Measurements from ENCODE around the gene NCAPG2. TPM values are rescaled to one million over a fixed set of nuclear protein-coding genes. Genes with fewer than 3 reads are reported as not detected.

Gene NCAPG2
- total RNA-seq, 1 donor from 2014 or later, result 8.2 TPM

DNA sequence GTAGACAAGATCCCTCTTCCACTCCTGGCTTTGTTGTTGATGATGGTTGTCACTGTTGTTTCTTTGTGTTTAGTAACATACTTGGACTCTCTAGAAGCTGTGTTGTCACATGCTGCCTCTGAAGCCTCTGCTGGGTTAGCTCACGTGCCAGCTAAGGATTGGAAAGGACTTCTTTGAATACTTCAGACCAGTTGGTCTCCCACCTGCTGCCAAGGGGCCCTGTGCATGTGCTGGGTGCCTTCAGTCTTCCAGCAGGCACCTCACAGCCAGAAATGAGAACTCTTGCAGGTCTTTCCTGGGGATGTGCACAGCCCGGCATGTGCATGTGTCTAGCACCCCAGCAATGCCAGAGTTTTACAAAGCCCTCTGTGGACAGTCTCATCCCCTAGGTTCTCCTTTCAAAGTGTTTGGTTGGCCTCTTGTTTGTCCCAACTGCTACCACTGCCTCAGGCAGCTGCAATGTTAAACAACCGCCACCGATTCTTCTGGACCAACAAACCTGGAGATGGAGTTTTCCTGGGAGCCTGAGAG, 21.7 kb upstream of the NCAPG2 start:
- H3K27ac Mint-ChIP-seq, result no peak overlapping the region
- intact Hi-C loops (cut with micrococcal nuclease), result no loop called here
- ATAC-seq (ENCODE audit: low read depth) (no peak), DNase-seq (no peak)
- H3K27me3 Mint-ChIP-seq, result no peaks in the 10 kb centered on the region
- H3K4me1 Mint-ChIP-seq, result no peaks in the 10 kb centered on the region
- H3K36me3 Mint-ChIP-seq (ENCODE audit: low read depth), result peaks cover 8% of the 10 kb centered on the region
- ChIA-PET CTCF (no interaction called here), POLR2A (no interaction called here)
- H3K4me3 Mint-ChIP-seq, result no peak overlapping the region
- no peaks in the 10 kb centered on the region for H3K9me3 Mint-ChIP-seq
- TF ChIP-seq, protein P1, sequence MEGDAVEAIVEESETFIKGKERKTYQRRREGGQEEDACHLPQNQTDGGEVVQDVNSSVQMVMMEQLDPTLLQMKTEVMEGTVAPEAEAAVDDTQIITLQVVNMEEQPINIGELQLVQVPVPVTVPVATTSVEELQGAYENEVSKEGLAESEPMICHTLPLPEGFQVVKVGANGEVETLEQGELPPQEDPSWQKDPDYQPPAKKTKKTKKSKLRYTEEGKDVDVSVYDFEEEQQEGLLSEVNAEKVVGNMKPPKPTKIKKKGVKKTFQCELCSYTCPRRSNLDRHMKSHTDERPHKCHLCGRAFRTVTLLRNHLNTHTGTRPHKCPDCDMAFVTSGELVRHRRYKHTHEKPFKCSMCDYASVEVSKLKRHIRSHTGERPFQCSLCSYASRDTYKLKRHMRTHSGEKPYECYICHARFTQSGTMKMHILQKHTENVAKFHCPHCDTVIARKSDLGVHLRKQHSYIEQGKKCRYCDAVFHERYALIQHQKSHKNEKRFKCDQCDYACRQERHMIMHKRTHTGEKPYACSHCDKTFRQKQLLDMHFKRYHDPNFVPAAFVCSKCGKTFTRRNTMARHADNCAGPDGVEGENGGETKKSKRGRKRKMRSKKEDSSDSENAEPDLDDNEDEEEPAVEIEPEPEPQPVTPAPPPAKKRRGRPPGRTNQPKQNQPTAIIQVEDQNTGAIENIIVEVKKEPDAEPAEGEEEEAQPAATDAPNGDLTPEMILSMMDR (IDR thresholded peaks at IDR 0.05), result no peak

DNA sequence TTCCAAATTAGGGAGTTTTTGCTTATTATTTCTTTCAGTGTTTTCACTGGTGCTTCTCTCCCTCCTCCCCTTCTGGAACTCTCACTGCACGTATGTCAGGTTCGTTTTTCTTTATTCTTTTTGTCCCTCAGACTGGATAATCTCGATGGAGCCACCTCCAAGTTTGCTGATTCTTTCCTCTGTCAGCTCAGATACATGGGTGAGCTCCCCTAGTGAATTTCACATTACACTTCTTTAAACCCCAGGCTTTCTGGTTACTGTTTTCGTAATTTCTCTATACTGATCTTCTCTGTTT, 20.8 kb upstream of the NCAPG2 start:
- no peaks in the 10 kb centered on the region for H3K4me1 Mint-ChIP-seq
- TF ChIP-seq, protein P1 (IDR thresholded peaks at IDR 0.05), result no peak
- ATAC-seq (ENCODE audit: low read depth) (no peak), DNase-seq (no peak)
- no peaks in the 10 kb centered on the region for H3K9me3 Mint-ChIP-seq
- intact Hi-C loops (cut with micrococcal nuclease), result no loop called here
- no peak overlapping the region for H3K4me3 Mint-ChIP-seq
- H3K27me3 Mint-ChIP-seq, result no peaks in the 10 kb centered on the region
- peaks cover 3% of the 10 kb centered on the region for H3K36me3 Mint-ChIP-seq (ENCODE audit: low read depth)
- ChIA-PET POLR2A (no interaction called here), CTCF (no interaction called here)
- no peak overlapping the region for H3K27ac Mint-ChIP-seq

DNA sequence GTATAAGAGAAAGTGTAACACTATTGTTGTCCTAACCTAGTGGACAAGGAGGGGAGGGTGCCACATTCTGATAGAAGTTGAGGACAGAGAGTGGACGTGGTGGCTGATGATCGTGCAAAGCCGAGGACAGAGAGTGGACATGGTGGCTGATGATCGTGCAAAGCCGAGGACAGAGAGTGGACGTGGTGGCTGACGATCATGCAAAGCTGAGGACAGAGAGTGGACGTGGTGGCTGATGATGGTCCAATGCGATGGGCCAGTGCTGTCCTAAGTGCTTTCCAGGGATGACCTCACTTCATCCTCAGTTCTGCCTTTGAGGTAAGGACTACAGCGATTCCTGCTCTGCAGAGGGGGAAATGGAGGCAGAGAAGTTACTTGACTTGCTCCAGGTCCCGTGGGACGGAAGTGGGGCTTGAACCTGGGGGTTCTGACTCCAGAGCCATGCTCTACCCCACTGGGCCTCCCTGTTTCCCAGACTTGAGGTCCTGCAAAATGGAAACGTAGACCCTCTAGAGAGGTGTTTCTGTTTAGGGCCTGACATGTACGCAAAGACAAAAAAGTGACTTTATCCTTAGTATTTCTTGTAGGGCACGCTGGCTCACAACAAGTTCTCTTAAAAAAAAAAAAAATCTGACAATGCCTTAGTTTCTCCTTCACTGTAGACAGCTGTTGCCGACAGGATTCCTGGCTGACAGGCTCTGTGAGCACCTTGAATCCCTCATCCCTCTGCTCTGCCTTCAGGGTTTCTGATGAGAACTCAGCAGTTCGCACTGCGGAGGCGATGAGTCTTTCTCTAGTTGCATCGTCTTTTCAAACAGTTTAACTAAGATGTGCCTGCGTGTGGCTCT, 20.3 kb upstream of the NCAPG2 start:
- intact Hi-C loops (cut with micrococcal nuclease), result no loop called here
- Mint-ChIP-seq H3K27ac (no peak overlapping the region), H3K4me1 (no peaks in the 10 kb centered on the region), H3K9me3 (no peaks in the 10 kb centered on the region), H3K36me3 (ENCODE audit: low read depth) (no peaks in the 10 kb centered on the region), H3K27me3 (no peaks in the 10 kb centered on the region), H3K4me3 (no peak overlapping the region)
- TF ChIP-seq, protein P1 (IDR thresholded peaks at IDR 0.05), result no peak
- ATAC-seq (ENCODE audit: low read depth), result no peak
- CTCF ChIA-PET, result no interaction called here
- DNase-seq, result no peak
- POLR2A ChIA-PET, result no interaction called here

DNA sequence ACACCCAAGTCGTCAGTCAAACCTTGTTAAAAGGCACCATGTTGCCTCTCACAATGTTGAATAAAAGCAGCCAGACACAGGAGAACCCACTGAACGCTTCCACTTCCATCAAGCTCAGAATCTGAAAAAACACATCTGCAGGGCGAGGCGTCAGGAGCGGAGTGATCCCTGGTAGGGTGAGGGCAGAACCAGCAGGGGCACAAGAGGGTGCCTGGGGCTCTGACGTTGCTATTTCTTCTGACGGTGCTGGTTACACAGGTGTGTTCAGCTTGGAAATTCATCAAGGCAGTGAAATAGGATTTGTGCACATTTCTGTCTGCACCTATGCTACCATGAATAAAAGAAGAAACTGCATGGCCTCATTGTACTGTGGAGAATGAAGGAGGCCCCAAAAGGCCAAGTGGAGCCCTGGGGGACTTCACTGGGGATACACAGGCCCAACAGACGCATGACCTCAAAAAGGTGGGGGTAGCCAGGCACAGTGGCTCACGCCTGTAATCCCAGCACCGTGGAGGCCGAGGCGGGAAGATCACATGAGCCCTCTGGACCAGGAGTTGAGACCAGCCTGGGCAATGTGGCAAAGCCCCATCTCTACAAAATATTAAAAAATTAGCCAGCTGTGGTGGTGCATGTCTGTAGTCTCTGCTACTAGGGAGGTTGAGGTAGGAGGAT, 19.2 kb upstream of the NCAPG2 start:
- Mint-ChIP-seq H3K27me3 (no peaks in the 10 kb centered on the region), H3K9me3 (no peaks in the 10 kb centered on the region), H3K27ac (no peak overlapping the region), H3K4me1 (no peaks in the 10 kb centered on the region), H3K36me3 (ENCODE audit: low read depth) (no peaks in the 10 kb centered on the region), H3K4me3 (no peak overlapping the region)
- TF ChIP-seq, protein P1 (IDR thresholded peaks at IDR 0.05), result no peak
- intact Hi-C loops (cut with micrococcal nuclease), result no loop called here
- ChIA-PET POLR2A (no interaction called here), CTCF (no interaction called here)
- no peak for ATAC-seq (ENCODE audit: low read depth)
- no peak for DNase-seq

DNA sequence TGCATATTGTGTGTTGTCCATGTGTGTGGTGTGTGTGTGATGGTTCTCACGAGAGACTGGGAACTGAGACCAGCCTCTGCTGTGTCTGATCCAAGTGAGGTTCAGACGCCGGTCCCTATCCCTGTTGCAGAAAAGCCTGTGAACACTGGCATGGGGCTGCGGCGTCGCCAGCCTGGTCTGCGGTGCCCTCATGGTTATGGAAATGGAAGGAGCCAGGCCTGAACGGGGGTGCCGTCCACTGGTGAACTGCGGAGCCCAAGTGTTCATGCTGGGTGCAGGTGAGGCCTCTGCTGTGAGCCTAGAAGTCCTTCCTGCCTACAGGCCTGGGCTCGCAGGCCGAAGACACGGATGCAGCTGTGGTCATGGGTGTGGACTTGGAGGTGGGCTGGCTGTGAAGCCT, 18.7 kb upstream of the NCAPG2 start:
- Mint-ChIP-seq H3K9me3 (no peaks in the 10 kb centered on the region), H3K27me3 (no peaks in the 10 kb centered on the region), H3K4me3 (no peak overlapping the region), H3K27ac (no peak overlapping the region), H3K4me1 (no peaks in the 10 kb centered on the region), H3K36me3 (ENCODE audit: low read depth) (no peaks in the 10 kb centered on the region)
- TF ChIP-seq, protein P1 (IDR thresholded peaks at IDR 0.05), result no peak
- POLR2A ChIA-PET, result no interaction called here
- DNase-seq, result no peak
- intact Hi-C loops (cut with micrococcal nuclease), result no loop called here
- CTCF ChIA-PET, result no interaction called here
- ATAC-seq (ENCODE audit: low read depth), result no peak
